B cell (primary cell): ENCODE data around the gene ARSJ. TPM values are rescaled to one million over a fixed set of nuclear protein-coding genes. Genes with fewer than 3 reads are reported as not detected.

Experiments used
- ATAC-seq: fragments of 200-7000 bp; cut with Tn5 transposase; one replicate; pipeline ENCODE4 v1.10.0; 2021; ENCODE audit warnings: low read depth, mild to moderate bottlenecking, moderate number of reproducible peaks, moderate library complexity
- CTCF ChIA-PET: fragments of 350-600 bp; sonication (Branson Sonifier 250); formaldehyde crosslinking; loops from one replicate; lab custom pipeline; 2021; ENCODE audit warnings: antibody characterized with exemption, inconsistent platforms; lab: Charles Lee
- POLR2A ChIA-PET: fragments of 350-600 bp; sonication (Branson Sonifier 250); formaldehyde crosslinking; loops from one replicate; lab custom pipeline; 2021; ENCODE audit warnings: antibody characterized with exemption; lab: Charles Lee
- DNase-seq: peaks from one replicate; pipeline ENCODE4 v3.0.0; 2013
- H2AFZ ChIP-seq: 2 replicates; pipeline ENCODE4 v1.6.1; 2012; ENCODE audit warnings: mild to moderate bottlenecking, low read depth, low read length; ENCODE audit not compliant: insufficient read depth, poor library complexity, severe bottlenecking
- H3K27ac ChIP-seq, 2 donors: 1 replicate in 1 of 2; 2 replicates in 1 of 2; pipeline ENCODE4 v1.5.1; 2012 to 2013; ENCODE audit warnings: low read length in 2 of 2, mild to moderate bottlenecking in 2 of 2, moderate library complexity in 1 of 2
- H3K27me3 ChIP-seq, 4 experiments: fragments of 200-600 bp in 1 of 4; sonication (generic) in 1 of 4; replicated peaks in 1 of 4; 1 replicate in 2 of 4; 2 replicates in 2 of 4; pipeline versions ENCODE4 v1.6.1 to v1.7.0; 2013 to 2016; ENCODE audit warnings: low read length in 3 of 4, mild to moderate bottlenecking in 2 of 4, mixed read lengths in 1 of 4, moderate library complexity in 1 of 4; ENCODE audit not compliant: insufficient read depth in 4 of 4, control insufficient read depth in 3 of 4; ENCODE audit errors: control extremely low read depth in 1 of 4
- H3K36me3 ChIP-seq, 2 experiments: replicated peaks in 1 of 2; 1 replicate in 1 of 2; 2 replicates in 1 of 2; pipeline versions ENCODE4 v1.6.1 to v1.7.1; 2013; ENCODE audit warnings: low read length in 1 of 2; ENCODE audit not compliant: insufficient read depth in 2 of 2, control insufficient read depth in 1 of 2; ENCODE audit errors: control extremely low read depth in 1 of 2, extremely low read depth in 1 of 2
- H3K4me1 ChIP-seq, 2 donors: fragments of 200-600 bp in 1 of 2; sonication (generic) in 1 of 2; 1 replicate in 1 of 2; 2 replicates in 1 of 2; pipeline versions ENCODE4 v1.5.1 to v1.6.1; 2013 to 2017; ENCODE audit warnings: low read length in 2 of 2; ENCODE audit not compliant: control insufficient read depth in 2 of 2, insufficient read depth in 2 of 2
- H3K4me2 ChIP-seq: replicated peaks from 2 replicates; pipeline ENCODE3; 2012; ENCODE audit warnings: mild to moderate bottlenecking, low read depth, low read length; ENCODE audit not compliant: poor library complexity, severe bottlenecking
- H3K4me3 ChIP-seq, 5 experiments: fragments of 200-600 bp in 1 of 5; sonication (generic) in 1 of 5; 1 replicate in 3 of 5; 2 replicates in 2 of 5; pipeline versions ENCODE4 v1.5.1 to v1.7.0; 2011 to 2016; ENCODE audit warnings: low read length in 4 of 5, mild to moderate bottlenecking in 4 of 5, low read depth in 2 of 5, control low read depth in 1 of 5, moderate library complexity in 1 of 5; ENCODE audit not compliant: insufficient read depth in 1 of 5; ENCODE audit errors: control extremely low read depth in 1 of 5, extremely low read depth in 1 of 5
- H3K79me2 ChIP-seq: fragments of 200-600 bp; sonication (generic); one replicate; pipeline ENCODE4 v1.6.0; 2016; ENCODE audit warnings: low read length; ENCODE audit not compliant: control insufficient read depth, insufficient read depth
- H3K9ac ChIP-seq: fragments of 200-600 bp; sonication (generic); 2 replicates; pipeline ENCODE4 v1.6.1; 2017; ENCODE audit warnings: mild to moderate bottlenecking, low read length, moderate library complexity
- H3K9me3 ChIP-seq, 3 donors: one replicate each; pipeline versions ENCODE4 v1.6.1 to v1.7.1; 2013; ENCODE audit warnings: low read length in 2 of 3; ENCODE audit not compliant: control insufficient read depth in 2 of 3, insufficient read depth in 1 of 3; ENCODE audit errors: control extremely low read depth in 1 of 3
- H4K20me1 ChIP-seq: 2 replicates; pipeline ENCODE4 v1.6.0; 2012; ENCODE audit warnings: mild to moderate bottlenecking, low read length; ENCODE audit not compliant: insufficient read depth, control insufficient read depth, poor library complexity, severe bottlenecking
- H3K27ac Mint-ChIP-seq: one replicate; pipeline ENCODE4 v1.8.0; 2021; ENCODE audit warnings: mixed read lengths
- H3K27me3 Mint-ChIP-seq: one replicate; pipeline ENCODE4 v1.8.0; 2021; ENCODE audit warnings: mixed read lengths
- H3K4me1 Mint-ChIP-seq: one replicate; pipeline ENCODE4 v1.8.0; 2021; ENCODE audit warnings: mixed read lengths
- H3K4me3 Mint-ChIP-seq: one replicate; pipeline ENCODE4 v1.8.0; 2021; ENCODE audit warnings: mixed read lengths
- H3K9me3 Mint-ChIP-seq: one replicate; pipeline ENCODE4 v1.8.0; 2022; ENCODE audit warnings: mixed read lengths; ENCODE audit not compliant: insufficient read depth
- EZH2 ChIP-seq: IDR thresholded peaks from 2 replicates; pipeline ENCODE4 v1.6.1; 2012; ENCODE audit warnings: borderline replicate concordance, low read depth, mild to moderate bottlenecking, moderate library complexity, low read length; ENCODE audit not compliant: insufficient read depth, poor library complexity, severe bottlenecking
- WGBS: methylation state at CpG from one replicate; pipeline ENCODE4 v1.1.5; 2013; ENCODE audit warnings: missing lambda C conversion rate; ENCODE audit not compliant: insufficient coverage; 5-methylcytosine and 5-hydroxymethylcytosine counted together
- intact Hi-C: fragments of 100-400 bp; cut with micrococcal nuclease; formaldehyde crosslinking; loops from one replicate; pipeline ENCODE4 v1.10.0; 2022
- polyA plus RNA-seq: library from polyadenylated mRNA; depleted of rRNA; stranded (reverse); fragments of >200 nt; gene quantifications from 2 replicates; pipeline ENCODE4 v1.2.3, GENCODE V29; 2012
- total RNA-seq, 2 donors: library from RNA; stranded (reverse); fragments of 120-200 nt in 1 of 2; gene quantifications; 1 replicate in 1 of 2; 2 replicates in 1 of 2; pipeline versions ENCODE4 v1.2.3 to v1.2.4, GENCODE V29; 2013 to 2022
- TF ChIP-seq, protein P1 (sequence below): fragments of 200-600 bp; IDR thresholded peaks from one replicate; pipeline ENCODE4 v1.8.0; 2022; ENCODE audit warnings: antibody characterized with exemption, mild to moderate bottlenecking

The ARSJ gene
- total and polyA plus RNA-seq, 2 donors (not counting 1 experiment from before 2014, with no cell fraction given), result not detected

DNA sequence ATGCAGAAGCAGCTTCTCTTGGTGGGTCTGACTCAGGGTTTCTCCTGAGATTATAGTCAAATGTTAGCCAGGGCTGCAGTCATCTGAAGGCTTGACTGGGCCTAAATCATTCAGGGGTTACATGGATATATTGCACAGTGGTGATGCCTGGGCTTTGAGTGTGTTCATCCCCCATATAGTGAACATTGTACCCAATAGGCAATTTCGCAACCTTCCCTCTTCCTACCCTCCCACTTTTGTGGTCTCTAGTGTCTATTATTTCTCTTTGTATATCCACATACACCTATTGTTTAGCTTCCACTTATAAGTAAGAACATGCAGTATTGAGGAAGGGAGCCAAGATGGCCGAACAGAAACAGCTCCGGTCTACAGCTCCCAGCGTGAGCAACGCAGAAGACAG, 127.6 kb downstream of the ARSJ start:
- WGBS, result 95% methylated on average over 4 of the region's 5 CpGs
- H3K9me3 Mint-ChIP-seq, result no peaks in the 10 kb centered on the region

More for the DNA sequence above, 127.6 kb downstream of the ARSJ start:
- Histone ChIP-seq H2AFZ (no peak overlapping the region), H3K4me3 (no peak overlapping the region), H3K4me1 (no peaks in the 10 kb centered on the region), H3K4me2 (no peak overlapping the region), H3K9me3 (no peaks in the 10 kb centered on the region), H4K20me1 (no peaks in the 10 kb centered on the region), H3K36me3 (no peaks in the 10 kb centered on the region), H3K27ac (no peak overlapping the region), H3K27me3 (no peaks in the 10 kb centered on the region), H3K79me2 (no peaks in the 10 kb centered on the region), H3K9ac (no peak overlapping the region)
- intact Hi-C loops, result no loop called here
- Mint-ChIP-seq H3K27me3 (peaks cover 5% of the 10 kb centered on the region), H3K27ac (no peak overlapping the region), H3K4me3 (no peak overlapping the region), H3K4me1 (no peaks in the 10 kb centered on the region)
- TF ChIP-seq, protein P1, sequence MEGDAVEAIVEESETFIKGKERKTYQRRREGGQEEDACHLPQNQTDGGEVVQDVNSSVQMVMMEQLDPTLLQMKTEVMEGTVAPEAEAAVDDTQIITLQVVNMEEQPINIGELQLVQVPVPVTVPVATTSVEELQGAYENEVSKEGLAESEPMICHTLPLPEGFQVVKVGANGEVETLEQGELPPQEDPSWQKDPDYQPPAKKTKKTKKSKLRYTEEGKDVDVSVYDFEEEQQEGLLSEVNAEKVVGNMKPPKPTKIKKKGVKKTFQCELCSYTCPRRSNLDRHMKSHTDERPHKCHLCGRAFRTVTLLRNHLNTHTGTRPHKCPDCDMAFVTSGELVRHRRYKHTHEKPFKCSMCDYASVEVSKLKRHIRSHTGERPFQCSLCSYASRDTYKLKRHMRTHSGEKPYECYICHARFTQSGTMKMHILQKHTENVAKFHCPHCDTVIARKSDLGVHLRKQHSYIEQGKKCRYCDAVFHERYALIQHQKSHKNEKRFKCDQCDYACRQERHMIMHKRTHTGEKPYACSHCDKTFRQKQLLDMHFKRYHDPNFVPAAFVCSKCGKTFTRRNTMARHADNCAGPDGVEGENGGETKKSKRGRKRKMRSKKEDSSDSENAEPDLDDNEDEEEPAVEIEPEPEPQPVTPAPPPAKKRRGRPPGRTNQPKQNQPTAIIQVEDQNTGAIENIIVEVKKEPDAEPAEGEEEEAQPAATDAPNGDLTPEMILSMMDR, result no peak
- TF ChIP-seq EZH2, result no peak
- no peak for ATAC-seq
- CTCF ChIA-PET, result no interaction called here
- no peak for DNase-seq
- POLR2A ChIA-PET, result no interaction called here

Other genes starting within 250 kb of the ARSJ start
- 55.9 and 57.0 TPM in 2 replicates for gene CAMK2D, start 217.9 kb downstream of the ARSJ start, total RNA-seq
- gene CAMK2D, start 217.9 kb downstream of the ARSJ start, polyA plus RNA-seq, result 26.3 and 35.6 TPM in 2 replicates